Occipital lobe (tissue), 2 donors: ENCODE results near the gene ADAM12. TPM values are rescaled to one million over a fixed set of nuclear protein-coding genes. Genes with fewer than 3 reads are reported as not detected.

Experiments
- DNase-seq: peaks from one replicate; lab custom pipeline; 2025; lab: John Stamatoyannopoulos, UW
- total RNA-seq: library from RNA; depleted of rRNA; stranded (reverse); fragments of >200 nt; gene quantifications from one replicate; pipeline ENCODE4 v1.2.3, GENCODE V29; 2014

ADAM12 gene
- total RNA-seq, 1 donor from 2014 or later: 4.7 TPM

- DNase-seq: no peak
Observed at GRCh38 chr10:126153711-126154628, 234.3 kb downstream of the ADAM12 start.

- DNase-seq: no peak
Observed at GRCh38 chr10:126147866-126148587, 240.2 kb downstream of the ADAM12 start.

GRCh38 chr10:126146771-126147170 is 241.5 kb downstream of the ADAM12 start:
- no peak for DNase-seq

- no peak for DNase-seq
Observed at GRCh38 chr10:126143117-126143516, 245.2 kb downstream of the ADAM12 start.

- no peak for DNase-seq
Observed at GRCh38 chr10:126140746-126141273, 247.5 kb downstream of the ADAM12 start.

GRCh38 chr10:126137562-126138221 is 250.6 kb downstream of the ADAM12 start:
- DNase-seq: no peak

GRCh38 chr10:126135941-126136595 is 252.2 kb downstream of the ADAM12 start:
- no peak for DNase-seq

GRCh38 chr10:126135177-126135576 is 253.1 kb downstream of the ADAM12 start:
- no peak for DNase-seq

- no peak for DNase-seq
Observed at GRCh38 chr10:126133906-126134656, 254.2 kb downstream of the ADAM12 start.

GRCh38 chr10:126133082-126133620 is 255.1 kb downstream of the ADAM12 start:
- DNase-seq: no peak

- DNase-seq: no peak
Observed at GRCh38 chr10:126131341-126131740, 256.9 kb downstream of the ADAM12 start.

- no peak for DNase-seq
Observed at GRCh38 chr10:126130271-126130710, 258.0 kb downstream of the ADAM12 start.

- no peak for DNase-seq
Observed at GRCh38 chr10:126129026-126129425, 259.3 kb downstream of the ADAM12 start.

GRCh38 chr10:126128581-126128980 is 259.7 kb downstream of the ADAM12 start:
- no peak for DNase-seq

- DNase-seq: no peak
Observed at GRCh38 chr10:126127481-126128029, 260.7 kb downstream of the ADAM12 start.

GRCh38 chr10:126126866-126127265 is 261.4 kb downstream of the ADAM12 start:
- no peak for DNase-seq

- DNase-seq: no peak
Observed at GRCh38 chr10:126126023-126126422, 262.3 kb downstream of the ADAM12 start.

- DNase-seq: no peak
Observed at GRCh38 chr10:126124668-126125349, 263.5 kb downstream of the ADAM12 start.

- DNase-seq: no peak
Observed at GRCh38 chr10:126124046-126124445, 264.2 kb downstream of the ADAM12 start.
